HG03095 (cell line): Measurements from ENCODE around the gene GJC3.
A peak's percentile ranks its signal among the peaks of the same experiment; 100 is the strongest.
"Not testable (repeated sequence)": the region's sequence is repeated elsewhere in the genome, so short reads cannot be mapped to it uniquely, and the experiment has no call there.

ENCODE experiments used
- ATAC-seq: cut with Tn5 transposase; IDR thresholded peaks from one replicate; pipeline ENCODE4 v1.9.1; 2021; ENCODE audit warnings: moderate library complexity; ENCODE audit not compliant: unreplicated experiment

Gene GJC3

DNA sequence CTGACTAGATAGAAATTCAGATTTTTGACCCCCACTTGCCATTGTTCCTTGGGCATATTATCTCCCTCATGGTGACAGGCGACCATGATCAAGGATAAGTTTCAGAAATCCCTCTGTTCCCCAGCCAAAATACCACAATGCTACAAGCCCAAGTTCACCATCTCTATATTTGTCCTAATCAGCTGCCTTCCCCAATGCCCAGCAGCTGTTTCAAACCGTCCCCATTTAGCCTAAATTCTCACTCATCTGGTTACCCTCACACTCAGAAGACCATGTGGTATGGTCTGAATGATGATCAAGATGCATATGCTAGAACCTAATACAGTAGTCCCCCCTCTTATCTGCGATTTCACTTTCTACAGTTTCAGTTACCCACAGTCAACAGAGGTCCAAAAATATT lies 956 bp upstream of the GJC3 start:
- no peak for ATAC-seq

GRCh38 chr7:99929730-99930053 lies 272 bp upstream of the GJC3 start:
- no peak for ATAC-seq

DNA sequence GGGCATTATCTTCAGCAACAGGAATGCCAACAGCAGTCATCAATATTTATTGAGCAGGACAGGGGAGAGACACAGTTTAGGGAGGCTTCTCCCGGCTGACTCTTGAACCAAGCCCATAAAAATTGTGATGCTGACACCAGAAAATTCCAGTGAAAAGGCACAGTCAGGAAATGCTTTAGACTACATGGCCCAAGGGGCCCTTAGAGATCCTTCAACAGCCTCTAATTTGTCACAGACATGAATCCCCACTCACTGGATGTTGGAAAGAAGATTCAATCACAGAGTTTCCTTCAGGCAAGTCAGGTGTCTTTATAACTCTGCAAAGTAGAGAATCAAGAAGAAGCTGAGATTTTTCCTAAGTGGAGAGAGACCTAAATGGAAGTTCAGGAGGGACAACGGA lies 1.2 kb downstream of the GJC3 start:
- ATAC-seq = no peak

- no peak for ATAC-seq
Measured at GRCh38 chr7:99927536-99927935, 1.9 kb downstream of the GJC3 start.

GRCh38 chr7:99926321-99926720 lies 3.1 kb downstream of the GJC3 start:
- no peak for ATAC-seq

- ATAC-seq = no peak
Measured at GRCh38 chr7:99923200-99923599, 6.2 kb downstream of the GJC3 start.

DNA sequence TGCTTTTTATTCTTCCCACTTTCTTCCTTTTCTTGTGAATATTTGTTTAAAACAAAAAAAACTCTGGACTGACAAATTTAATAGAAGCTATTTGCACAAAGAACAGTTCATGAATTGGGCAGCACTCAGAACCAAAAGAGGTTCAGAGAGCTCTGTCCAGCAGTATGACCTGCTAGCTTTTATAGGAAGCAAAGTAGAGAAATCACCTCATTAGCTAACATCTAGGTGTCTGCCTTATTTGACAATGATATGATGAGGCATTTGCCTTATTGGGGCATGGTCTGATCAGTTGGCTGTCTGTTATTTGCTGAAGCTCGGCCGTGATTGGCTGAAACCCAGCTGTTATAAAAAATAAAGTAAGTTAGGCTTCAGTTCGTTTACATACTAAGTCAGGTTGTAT lies 9.3 kb downstream of the GJC3 start:
- no peak for ATAC-seq

DNA sequence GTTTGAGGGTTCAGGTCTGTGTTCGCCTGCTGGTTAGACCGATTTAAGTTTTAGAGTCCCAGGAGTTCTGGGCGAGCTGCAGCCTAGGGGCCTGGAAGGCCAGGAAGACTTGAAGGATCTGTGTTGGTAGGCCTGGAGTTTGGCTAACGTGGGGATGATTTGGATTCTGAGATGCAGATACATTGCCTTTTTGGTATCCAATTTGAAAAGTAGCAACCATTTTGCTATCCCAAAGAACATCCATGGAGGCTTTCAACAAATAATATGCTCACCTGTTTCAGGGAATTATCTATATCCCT lies 9.7 kb downstream of the GJC3 start:
- no peak for ATAC-seq

DNA sequence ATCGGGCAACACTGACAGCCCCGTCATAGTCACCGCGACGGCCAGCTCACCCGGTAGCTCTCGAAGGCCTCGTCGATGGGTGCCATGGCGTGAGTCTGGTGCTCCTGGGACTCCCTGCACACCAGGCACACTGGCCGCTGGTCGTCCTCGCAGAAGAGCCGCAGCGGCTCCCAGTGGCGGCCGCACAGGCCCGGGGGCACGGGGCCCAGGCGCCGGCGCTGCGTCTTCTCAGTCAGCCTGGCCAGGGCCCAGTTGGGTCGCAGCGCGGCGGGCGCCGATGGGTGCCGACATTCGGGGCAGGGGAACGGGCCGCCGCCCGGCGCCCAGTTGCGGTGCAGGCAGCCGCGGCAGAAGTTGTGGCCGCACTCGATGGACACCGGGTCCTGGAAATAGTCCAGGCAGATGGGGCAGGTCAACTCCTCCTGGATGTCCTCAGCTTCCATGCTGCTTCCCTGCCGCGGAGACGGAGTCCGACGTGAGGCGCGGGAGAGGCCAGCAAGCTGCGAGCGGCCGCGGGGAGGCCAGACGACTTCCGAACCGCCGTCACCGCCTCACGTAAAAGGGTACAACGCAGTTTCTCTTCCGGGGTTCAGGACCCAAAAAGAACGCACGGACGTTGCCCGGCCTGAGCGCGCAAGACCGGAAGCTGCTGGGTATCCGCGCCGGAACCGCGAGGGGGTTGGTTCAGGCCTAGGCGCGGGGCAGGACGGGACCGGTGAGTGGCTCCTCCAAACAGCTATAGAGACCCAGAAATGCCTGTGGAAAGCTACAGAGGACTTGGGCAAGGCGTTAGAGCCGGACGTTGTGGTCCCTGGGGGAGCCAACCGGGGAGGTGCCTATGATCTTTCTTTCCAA lies 10.2 kb downstream of the GJC3 start, which contains the start of gene TRIM4:
Gene TRIM4 (minus strand): TSS at position 572 of the 855 bp plus-strand sequence. CDS start 129 bp downstream, at position 443.
- peak; percentile 90 for ATAC-seq

GRCh38 chr7:99910976-99911375 lies 18.4 kb downstream of the GJC3 start:
- ATAC-seq = no peak

GRCh38 chr7:99901581-99901980 lies 27.8 kb downstream of the GJC3 start:
- no peak for ATAC-seq

DNA sequence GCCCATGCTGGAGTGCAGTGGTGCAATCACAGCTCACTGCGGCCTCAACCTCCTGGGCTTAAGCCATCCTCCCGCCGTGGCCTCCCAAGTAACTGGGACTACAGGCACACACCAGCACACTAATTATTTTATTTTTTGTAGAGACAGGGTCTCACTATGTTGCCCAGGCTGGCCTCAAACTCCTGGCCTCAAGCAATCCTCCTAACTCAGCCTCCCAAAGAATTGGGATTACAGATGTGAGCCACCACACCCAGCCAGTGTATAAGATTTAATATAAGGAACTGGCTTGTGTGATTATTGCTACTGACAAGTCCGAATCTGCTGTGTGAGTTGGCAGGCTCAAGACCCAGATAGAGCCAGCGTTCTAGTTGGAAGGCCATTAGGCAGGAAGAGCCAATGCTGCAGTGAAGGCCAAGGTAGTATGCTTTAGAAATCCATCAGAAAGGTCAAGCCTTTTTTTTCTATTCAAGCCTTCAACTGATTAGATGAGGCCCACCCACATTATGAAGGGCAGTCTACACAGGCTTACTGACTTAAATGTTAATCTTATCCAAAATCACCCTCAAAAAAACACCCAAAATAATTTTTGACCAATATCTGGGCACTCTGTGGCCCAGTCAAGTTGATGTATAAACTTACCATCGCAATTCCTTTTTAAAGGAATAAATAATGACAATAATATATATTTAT lies 29.4 kb downstream of the GJC3 start:
- ATAC-seq = no peak

- no peak for ATAC-seq
Measured at GRCh38 chr7:99898836-99899235, 30.6 kb downstream of the GJC3 start.

GRCh38 chr7:99898023-99898357 lies 31.4 kb downstream of the GJC3 start:
- no peak for ATAC-seq

GRCh38 chr7:99897322-99898022 lies 31.9 kb downstream of the GJC3 start:
- ATAC-seq = no peak

GRCh38 chr7:99894738-99895137 lies 34.7 kb downstream of the GJC3 start:
- ATAC-seq = no peak

DNA sequence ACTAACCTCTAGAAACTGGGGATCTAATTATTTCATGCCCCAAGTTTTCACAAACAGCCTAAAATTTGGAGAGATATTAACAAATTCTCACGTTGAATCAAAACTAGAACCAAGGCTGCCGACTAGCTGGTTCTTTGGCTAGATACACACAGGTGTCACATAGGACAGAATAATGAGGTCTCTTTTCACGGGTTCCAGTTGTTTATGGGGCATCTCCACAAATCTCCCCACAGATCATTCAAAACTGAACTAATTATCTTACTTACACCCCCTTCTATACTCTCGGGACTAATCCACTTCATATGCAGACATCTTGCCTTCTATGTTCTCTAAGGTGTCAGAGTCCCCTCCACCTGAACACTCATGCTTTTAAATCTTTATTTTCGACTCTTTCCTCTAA lies 36.1 kb downstream of the GJC3 start:
- ATAC-seq = no peak

DNA sequence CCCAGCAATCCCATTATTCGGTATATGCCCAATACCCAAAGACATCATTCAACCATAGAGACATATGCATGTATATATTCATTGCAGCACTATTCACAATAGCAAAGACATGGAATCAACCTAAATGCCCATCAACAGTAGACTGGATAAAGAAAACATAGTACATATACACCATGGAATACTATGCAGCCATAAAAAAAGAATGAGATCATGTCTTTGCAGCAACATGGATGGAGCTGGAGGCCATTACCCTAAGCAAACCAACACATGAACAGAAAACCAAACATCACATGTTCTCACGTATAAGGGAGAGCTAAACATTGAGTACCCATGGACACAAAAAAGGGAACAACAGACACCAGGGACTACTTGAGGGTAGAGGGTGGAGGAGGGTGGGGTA lies 39.1 kb downstream of the GJC3 start:
- ATAC-seq = not testable (repeated sequence)

DNA sequence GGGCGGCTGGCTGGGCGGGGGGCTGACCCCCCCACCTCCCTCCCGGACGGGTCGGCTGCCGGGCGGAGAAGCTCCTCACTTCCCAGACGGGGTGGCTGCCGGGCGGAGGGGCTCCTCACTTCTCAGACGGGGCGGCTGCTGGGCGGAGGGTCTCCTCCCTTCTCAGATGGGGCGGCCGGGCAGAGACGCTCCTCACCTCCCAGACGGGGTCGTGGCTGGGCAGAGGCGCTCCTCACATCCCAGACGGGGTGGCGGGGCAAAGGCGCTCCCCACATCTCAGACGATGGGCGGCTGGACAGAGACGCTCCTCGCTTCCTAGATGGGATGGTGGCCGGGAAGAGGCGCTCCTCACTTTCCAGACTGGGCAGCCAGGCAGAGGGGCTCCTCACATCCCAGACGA lies 41.1 kb downstream of the GJC3 start:
- ATAC-seq = not testable (repeated sequence)

GRCh38 chr7:99881370-99881769 lies 48.0 kb downstream of the GJC3 start:
- ATAC-seq = no peak

- no peak for ATAC-seq
Measured at GRCh38 chr7:99876933-99877332, 52.5 kb downstream of the GJC3 start, which contains the start of gene OR2AE1. Gene OR2AE1, minus strand, starts transcription at chr7:99877033. Its CDS starts 0 bp downstream, at chr7:99877033.

- ATAC-seq = no peak
Measured at GRCh38 chr7:99876491-99876890, 52.9 kb downstream of the GJC3 start.
